Measurements from ENCODE around the gene AKAP13. TPM values are rescaled to one million over a fixed set of nuclear protein-coding genes. Genes with fewer than 3 reads are reported as not detected.

AKAP13 gene
- total RNA-seq, 4 donors from 2014 or later: 332 to 362 (median 351) TPM

GRCh38 chr15:85758655-85758978 is 378.2 kb downstream of the AKAP13 start:
- 97 to 99% methylated on average over 18 to 21 of the region's 21 CpGs for WGBS, 2 donors
- Histone ChIP-seq H3K36me3 (peaks cover 0 to 45% (median 0%) of the 10 kb centered on the region in 3 donors), H3K4me3 (no peak overlapping the region), H3K9me3 (no peaks in the 10 kb centered on the region), H3K27ac (no peak overlapping the region), H3K4me1 (peaks cover 0 to 7% (median 2%) of the 10 kb centered on the region in 4 donors), H3K27me3 (no peaks in the 10 kb centered on the region)
- TF ChIP-seq EP300 (IDR thresholded peaks at IDR 0.05): no peak
- DNase-seq (ENCODE audit: low spot score in 2 of 2): no peak

DNA sequence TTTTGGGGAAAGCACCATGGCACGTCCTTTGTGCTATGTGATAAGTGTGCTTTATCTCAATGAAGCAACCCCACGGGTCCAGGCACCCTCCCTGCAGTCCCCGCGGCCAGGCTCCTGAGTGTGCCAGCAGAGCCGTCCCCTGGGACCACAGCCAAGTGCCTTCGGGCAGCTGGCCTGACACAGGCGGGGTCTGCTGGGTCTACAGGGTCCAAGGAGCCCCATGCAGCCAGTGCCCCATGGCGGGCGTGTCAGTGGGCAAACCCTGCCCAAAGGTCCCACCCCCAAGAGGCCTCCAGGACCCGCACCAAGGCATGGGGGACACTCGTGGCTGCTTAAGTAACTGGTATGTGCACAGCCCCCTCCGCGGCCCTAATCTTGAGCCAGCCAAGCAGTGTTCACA is 379.0 kb downstream of the AKAP13 start:
- DNase-seq (ENCODE audit: low spot score in 2 of 2): no peak
- Histone ChIP-seq H3K36me3 (peaks cover 0 to 45% (median 0%) of the 10 kb centered on the region in 3 donors), H3K27me3 (no peaks in the 10 kb centered on the region), H3K4me3 (no peak overlapping the region), H3K27ac (no peak overlapping the region), H3K4me1 (peaks cover 0 to 11% (median 4%) of the 10 kb centered on the region in 4 donors), H3K9me3 (no peaks in the 10 kb centered on the region)
- TF ChIP-seq POLR2A (IDR thresholded peaks at IDR 0.05) (no peak), EP300 (IDR thresholded peaks at IDR 0.05) (no peak)
- TF ChIP-seq, protein P1, sequence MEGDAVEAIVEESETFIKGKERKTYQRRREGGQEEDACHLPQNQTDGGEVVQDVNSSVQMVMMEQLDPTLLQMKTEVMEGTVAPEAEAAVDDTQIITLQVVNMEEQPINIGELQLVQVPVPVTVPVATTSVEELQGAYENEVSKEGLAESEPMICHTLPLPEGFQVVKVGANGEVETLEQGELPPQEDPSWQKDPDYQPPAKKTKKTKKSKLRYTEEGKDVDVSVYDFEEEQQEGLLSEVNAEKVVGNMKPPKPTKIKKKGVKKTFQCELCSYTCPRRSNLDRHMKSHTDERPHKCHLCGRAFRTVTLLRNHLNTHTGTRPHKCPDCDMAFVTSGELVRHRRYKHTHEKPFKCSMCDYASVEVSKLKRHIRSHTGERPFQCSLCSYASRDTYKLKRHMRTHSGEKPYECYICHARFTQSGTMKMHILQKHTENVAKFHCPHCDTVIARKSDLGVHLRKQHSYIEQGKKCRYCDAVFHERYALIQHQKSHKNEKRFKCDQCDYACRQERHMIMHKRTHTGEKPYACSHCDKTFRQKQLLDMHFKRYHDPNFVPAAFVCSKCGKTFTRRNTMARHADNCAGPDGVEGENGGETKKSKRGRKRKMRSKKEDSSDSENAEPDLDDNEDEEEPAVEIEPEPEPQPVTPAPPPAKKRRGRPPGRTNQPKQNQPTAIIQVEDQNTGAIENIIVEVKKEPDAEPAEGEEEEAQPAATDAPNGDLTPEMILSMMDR (IDR thresholded peaks at IDR 0.05): no peak
- 51 to 79% methylated on average over 11 to 12 of the region's 13 CpGs for WGBS, 2 donors

- DNase-seq (ENCODE audit: low spot score in 2 of 2): no peak
- WGBS, 2 donors: 92 to 94% methylated on average over 5 to 6 of the region's 6 CpGs
- no peak overlapping the region for H3K27ac ChIP-seq
Observed at GRCh38 chr15:85760049-85760448, 379.6 kb downstream of the AKAP13 start.

GRCh38 chr15:85760531-85761371 is 380.3 kb downstream of the AKAP13 start:
- peaks cover 0 to 20% (median 9%) of the 10 kb centered on the region in 4 donors for H3K4me1 ChIP-seq

More at GRCh38 chr15:85760049-85760448, 379.6 kb downstream of the AKAP13 start:
- Histone ChIP-seq H3K36me3 (peaks cover 0 to 45% (median 0%) of the 10 kb centered on the region in 3 donors), H3K4me1 (peaks cover 0 to 18% (median 7%) of the 10 kb centered on the region in 4 donors), H3K9me3 (no peaks in the 10 kb centered on the region), H3K4me3 (no peak overlapping the region), H3K27me3 (no peaks in the 10 kb centered on the region)
- no peak for TF ChIP-seq EP300 (IDR thresholded peaks at IDR 0.05)
- TF ChIP-seq POLR2A (IDR thresholded peaks at IDR 0.05): no peak
- TF ChIP-seq, protein P1 (IDR thresholded peaks at IDR 0.05): no peak

DNA sequence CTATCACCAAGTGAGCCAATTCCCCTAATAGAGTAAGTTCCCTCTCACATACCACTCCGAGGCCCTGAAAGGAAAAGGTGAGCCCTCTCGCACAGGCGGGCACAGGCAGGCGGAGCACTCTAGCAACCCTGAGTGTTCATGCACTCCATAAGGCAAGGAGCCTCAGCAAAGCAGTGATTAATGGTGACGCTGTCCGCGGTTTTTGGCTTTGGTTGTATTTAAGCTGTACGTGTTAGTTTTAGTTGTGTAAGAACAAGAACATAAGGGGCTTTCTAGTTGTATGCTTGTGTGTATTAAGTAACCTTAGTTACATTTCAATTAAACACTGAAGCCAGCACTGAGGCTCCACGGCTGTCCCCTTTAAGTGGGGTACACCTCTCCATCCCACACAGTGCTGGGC is 381.2 kb downstream of the AKAP13 start:
- no peak overlapping the region for H3K27ac ChIP-seq
- H3K4me1 ChIP-seq: peaks cover 0 to 29% (median 13%) of the 10 kb centered on the region in 4 donors
- 87 to 89% methylated on average over 9 of the region's 9 CpGs for WGBS, 2 donors
- no peak overlapping the region for H3K4me3 ChIP-seq
- no peak for TF ChIP-seq POLR2A (IDR thresholded peaks at IDR 0.05)
- no peak for TF ChIP-seq EP300 (IDR thresholded peaks at IDR 0.05)
- TF ChIP-seq, protein P1 (IDR thresholded peaks at IDR 0.05): no peak
- no peaks in the 10 kb centered on the region for H3K27me3 ChIP-seq
- H3K9me3 ChIP-seq: no peaks in the 10 kb centered on the region
- DNase-seq (ENCODE audit: low spot score in 2 of 2): no peak
- peaks cover 0 to 45% (median 0%) of the 10 kb centered on the region in 3 donors for H3K36me3 ChIP-seq

More at GRCh38 chr15:85760531-85761371, 380.3 kb downstream of the AKAP13 start:
- no peaks in the 10 kb centered on the region for H3K9me3 ChIP-seq
- WGBS, 2 donors: 83 to 91% methylated on average over 25 to 28 of the region's 28 CpGs
- H3K4me3 ChIP-seq: no peak overlapping the region
- TF ChIP-seq EP300 (IDR thresholded peaks at IDR 0.05) (no peak), POLR2A (IDR thresholded peaks at IDR 0.05) (no peak)
- TF ChIP-seq, protein P1 (IDR thresholded peaks at IDR 0.05): no peak
- H3K36me3 ChIP-seq: peaks cover 0 to 45% (median 0%) of the 10 kb centered on the region in 3 donors
- no peak overlapping the region for H3K27ac ChIP-seq
- no peaks in the 10 kb centered on the region for H3K27me3 ChIP-seq
- DNase-seq (ENCODE audit: low spot score in 2 of 2): no peak
